SU-DHL-6 (cell line): ENCODE results near the gene B4GALT3.

Experiments used
- H2AFZ ChIP-seq: fragments of 200-600 bp; sonication (generic); 2 replicates; pipeline ENCODE4 v1.6.1; 2014; ENCODE audit warnings: low read depth, mild to moderate bottlenecking, moderate library complexity, mixed read lengths, antibody characterized with exemption, low read length; ENCODE audit not compliant: severe bottlenecking
- H3F3A ChIP-seq: fragments of 200-600 bp; shearing (Covaris generic); 2 replicates; pipeline ENCODE4 v1.6.0; 2016; ENCODE audit warnings: antibody characterized with exemption, mild to moderate bottlenecking; ENCODE audit not compliant: insufficient read depth
- H3K27ac ChIP-seq: fragments of 200-600 bp; sonication (generic); 2 replicates; pipeline ENCODE4 v1.5.1; 2016; ENCODE audit warnings: low read depth, mild to moderate bottlenecking, low read length, moderate library complexity, mixed read lengths
- H3K27me3 ChIP-seq: fragments of 200-600 bp; sonication (generic), shearing (Covaris generic); 2 replicates; pipeline ENCODE4 v1.6.0; 2014; ENCODE audit warnings: mild to moderate bottlenecking, low read length
- H3K36me3 ChIP-seq: fragments of 200-600 bp; sonication (generic); 2 replicates; pipeline ENCODE4 v1.6.1; 2014; ENCODE audit warnings: mild to moderate bottlenecking, low read length, mixed read lengths
- H3K4me2 ChIP-seq: fragments of 300-600, 200-600 bp; shearing (Covaris generic), sonication (generic); 2 replicates; pipeline ENCODE4 v1.6.0; 2014; ENCODE audit warnings: low read length, low read depth, mild to moderate bottlenecking; ENCODE audit not compliant: poor library complexity, severe bottlenecking
- H3K4me3 ChIP-seq: fragments of 200-600 bp; sonication (generic); 2 replicates; pipeline ENCODE4 v1.5.1; 2014; ENCODE audit warnings: antibody characterized with exemption, low read length, mild to moderate bottlenecking, mixed read lengths; ENCODE audit not compliant: insufficient read depth, poor library complexity, severe bottlenecking
- H3K79me2 ChIP-seq: fragments of 200-600 bp; sonication (generic); 2 replicates; pipeline ENCODE4 v1.6.1; 2014; ENCODE audit warnings: mild to moderate bottlenecking, low read length, moderate library complexity; ENCODE audit not compliant: insufficient read depth
- H3K9ac ChIP-seq: fragments of 200-600 bp; sonication (generic); 2 replicates; pipeline ENCODE4 v1.7.0; 2014; ENCODE audit warnings: mild to moderate bottlenecking, low read length
- H3K9me2 ChIP-seq: fragments of 200-600 bp; sonication (generic); replicated peaks from 2 replicates; pipeline ENCODE4 v1.6.1; 2014; ENCODE audit warnings: low read length; ENCODE audit not compliant: insufficient read depth
- H3K9me3 ChIP-seq: fragments of 200-600 bp; sonication (generic); 2 replicates; pipeline ENCODE4 v1.6.1; 2014; ENCODE audit warnings: low read length, mixed read lengths; ENCODE audit not compliant: insufficient read depth
- H4K20me1 ChIP-seq: fragments of 200-600 bp; sonication (generic); 2 replicates; pipeline ENCODE4 v1.6.1; 2014; ENCODE audit warnings: low read depth, mild to moderate bottlenecking, antibody characterized with exemption, low read length, moderate library complexity, mixed read lengths
- CTCF ChIP-seq: fragments of 200-600 bp; sonication (generic); IDR thresholded peaks from one replicate; pipeline ENCODE4 v1.5.1; 2017; ENCODE audit warnings: antibody characterized with exemption, mild to moderate bottlenecking, low read length, moderate library complexity; ENCODE audit not compliant: insufficient read depth, poor library complexity, severe bottlenecking
- EZH2phosphoT487 ChIP-seq: fragments of 200-600 bp; sonication (generic), shearing (Covaris generic); conservative IDR thresholded peaks from 2 replicates; pipeline ENCODE4 v1.6.1; 2018; ENCODE audit warnings: mild to moderate bottlenecking, antibody characterized with exemption, low read length, moderate library complexity, mixed read lengths

B4GALT3 gene

GRCh38 chr1:161140755-161141400 is 36.4 kb downstream of the B4GALT3 start:
- Histone ChIP-seq H3K9ac (no peak overlapping the region), H3K9me2 (no peaks in the 10 kb centered on the region), H3K9me3 (no peaks in the 10 kb centered on the region), H3K4me2 (no peak overlapping the region), H3K27me3 (no peaks in the 10 kb centered on the region), H2AFZ (no peak overlapping the region), H3K79me2 (no peaks in the 10 kb centered on the region), H3K4me3 (no peak overlapping the region), H3K36me3 (no peaks in the 10 kb centered on the region), H3F3A (peaks cover 12% of the 10 kb centered on the region), H3K27ac (no peak overlapping the region), H4K20me1 (no peaks in the 10 kb centered on the region)
- no peak for TF ChIP-seq EZH2phosphoT487
- TF ChIP-seq CTCF: no peak

- Histone ChIP-seq H3K4me2 (no peak overlapping the region), H3K27me3 (no peaks in the 10 kb centered on the region), H3K4me3 (no peak overlapping the region), H3K36me3 (no peaks in the 10 kb centered on the region), H2AFZ (no peak overlapping the region), H3K9me2 (no peaks in the 10 kb centered on the region), H3K9ac (no peak overlapping the region), H4K20me1 (no peaks in the 10 kb centered on the region), H3K27ac (no peak overlapping the region), H3F3A (peaks cover 12% of the 10 kb centered on the region), H3K9me3 (no peaks in the 10 kb centered on the region), H3K79me2 (no peaks in the 10 kb centered on the region)
- TF ChIP-seq CTCF (peak; percentile 22), EZH2phosphoT487 (no peak)
Measured at GRCh38 chr1:161139766-161140165, 37.5 kb downstream of the B4GALT3 start.

- no peak overlapping the region for H3K4me2 ChIP-seq
- no peak overlapping the region for H3K4me3 ChIP-seq
- H3F3A ChIP-seq: peaks cover 12% of the 10 kb centered on the region
- H2AFZ ChIP-seq: no peak overlapping the region
- TF ChIP-seq CTCF (no peak), EZH2phosphoT487 (no peak)
- H4K20me1 ChIP-seq: no peaks in the 10 kb centered on the region
- H3K36me3 ChIP-seq: no peaks in the 10 kb centered on the region
- H3K9me3 ChIP-seq: no peaks in the 10 kb centered on the region
- H3K9ac ChIP-seq: no peak overlapping the region
- peaks cover 6% of the 10 kb centered on the region for H3K79me2 ChIP-seq
- H3K9me2 ChIP-seq: no peaks in the 10 kb centered on the region
- no peaks in the 10 kb centered on the region for H3K27me3 ChIP-seq
- no peak overlapping the region for H3K27ac ChIP-seq
Measured at GRCh38 chr1:161138431-161138830, 38.9 kb downstream of the B4GALT3 start.
